Stimulated activated CD4-positive, alpha-beta T cell treated with anti-CD3 and anti-CD28 coated beads, Interleukin-4, amount 100 ng/mL, for 4 hours (primary cell): ENCODE results near the gene TYW3.
"Not testable (repeated sequence)": the region's sequence is repeated elsewhere in the genome, so short reads cannot be mapped to it uniquely, and the experiment has no call there.

Source experiments
- DNase-seq, 2 experiments: peaks; one replicate each; pipeline ENCODE4 v3.0.0-alpha.2; 2020

TYW3 gene

GRCh38 chr1:74732071-74732946 is 643 bp upstream of the TYW3 start:
- peak in 1 of 2 experiments; percentile 6 for DNase-seq

- DNase-seq = peak in 1 of 2 experiments; percentile 9
Observed at GRCh38 chr1:74733604-74734484, 892 bp downstream of the TYW3 start.

GRCh38 chr1:74737333-74737732 is 4.4 kb downstream of the TYW3 start:
- DNase-seq = no peak

GRCh38 chr1:74740307-74740980 is 7.5 kb downstream of the TYW3 start:
- DNase-seq = not testable (repeated sequence)

GRCh38 chr1:74745247-74745646 is 12.3 kb downstream of the TYW3 start:
- not testable (repeated sequence) for DNase-seq

- DNase-seq = no peak
Observed at GRCh38 chr1:74748960-74749359, 16.0 kb downstream of the TYW3 start.

GRCh38 chr1:74753104-74753503 is 20.2 kb downstream of the TYW3 start:
- no peak for DNase-seq

GRCh38 chr1:74755475-74755874 is 22.5 kb downstream of the TYW3 start:
- no peak for DNase-seq

- not testable (repeated sequence) for DNase-seq
Observed at GRCh38 chr1:74756650-74757049, 23.7 kb downstream of the TYW3 start.

GRCh38 chr1:74763807-74764206 is 30.9 kb downstream of the TYW3 start:
- no peak for DNase-seq

GRCh38 chr1:74766579-74766978 is 33.6 kb downstream of the TYW3 start:
- no peak for DNase-seq

- DNase-seq = no peak
Observed at GRCh38 chr1:74767490-74767889, 34.5 kb downstream of the TYW3 start.

- DNase-seq = no peak
Observed at GRCh38 chr1:74771913-74772515, 39.1 kb downstream of the TYW3 start.

- DNase-seq = no peak
Observed at GRCh38 chr1:74772945-74773344, 40.0 kb downstream of the TYW3 start.

- DNase-seq = no peak
Observed at GRCh38 chr1:74773582-74773981, 40.6 kb downstream of the TYW3 start.

GRCh38 chr1:74775735-74776134 is 42.8 kb downstream of the TYW3 start:
- no peak for DNase-seq

GRCh38 chr1:74777525-74777924 is 44.6 kb downstream of the TYW3 start:
- no peak for DNase-seq

GRCh38 chr1:74779750-74780149 is 46.8 kb downstream of the TYW3 start:
- no peak for DNase-seq

- no peak for DNase-seq
Observed at GRCh38 chr1:74780594-74780993, 47.6 kb downstream of the TYW3 start.

- no peak for DNase-seq
Observed at GRCh38 chr1:74785944-74786343, 53.0 kb downstream of the TYW3 start.

GRCh38 chr1:74790453-74790852 is 57.5 kb downstream of the TYW3 start:
- DNase-seq = no peak

- no peak for DNase-seq
Observed at GRCh38 chr1:74791491-74791890, 58.5 kb downstream of the TYW3 start.
